Pancreas (tissue), 10 donors: ENCODE measurements around the gene DDX20. TPM values are rescaled to one million over a fixed set of nuclear protein-coding genes. Genes with fewer than 3 reads are reported as not detected.

ENCODE experiments used
- ATAC-seq, 4 donors: fragments of 200-7000 bp; cut with Tn5 transposase; one replicate each; pipeline versions ENCODE4 v1.8.0 to v1.9.1; 2020; ENCODE audit warnings: mild to moderate bottlenecking in 4 of 4, moderate library complexity in 4 of 4
- DNase-seq, 6 donors: peaks; one replicate each; pipeline ENCODE4 v3.0.0-alpha.2; 2020
- FAIRE-seq: peaks from 2 replicates; lab custom pipeline; 2012; peaks lifted over from hg19 to GRCh38; lab: Jason Lieb, UNC
- H3K27ac ChIP-seq, 4 donors: fragments of 200-600 bp; sonication (generic); 1 replicate in 3 of 4; 2 replicates in 1 of 4; pipeline versions ENCODE4 v1.5.0 to v1.8.0; 2020
- H3K27me3 ChIP-seq, 4 donors: fragments of 200-600 bp; one replicate each; pipeline ENCODE4 v1.8.0; 2021
- H3K36me3 ChIP-seq, 3 donors: fragments of 200-600 bp; sonication (generic) in 1 of 3; one replicate each; pipeline versions ENCODE4 v1.5.0 to v1.8.0; 2020 to 2021
- H3K4me1 ChIP-seq, 3 donors: fragments of 200-600 bp; one replicate each; pipeline ENCODE4 v1.8.0; 2021
- H3K4me3 ChIP-seq, 4 donors: fragments of 200-600 bp; sonication (generic) in 2 of 4; one replicate each; pipeline versions ENCODE4 v1.5.0 to v1.8.0; 2020 to 2021
- H3K9me3 ChIP-seq, 4 donors: fragments of 200-600 bp; one replicate each; pipeline ENCODE4 v1.8.0; 2021
- CTCF ChIP-seq, 4 donors: fragments of 200-600 bp; sonication (generic) in 3 of 4; IDR thresholded peaks; one replicate each; pipeline versions ENCODE4 v1.5.0 to v1.8.0; 2021; ENCODE audit warnings: antibody characterized with exemption in 4 of 4
- WGBS, 2 donors: extraction: QIAGEN DNeasy Blood & Tissue Kit; methylation state at CpG; one replicate each; pipeline ENCODE4 v1.1.7; 2013; 5-methylcytosine and 5-hydroxymethylcytosine counted together
- intact Hi-C, 3 donors: fragments of 100-400 bp; cut with DNase I; formaldehyde crosslinking; loops; one replicate each; pipeline versions ENCODE4 v1.11.1 to v1.14.2; 2022
- polyA plus RNA-seq, 2 donors: library from polyadenylated mRNA; stranded (reverse); fragments of 200-250 nt; gene quantifications; one replicate each; pipeline ENCODE4 v1.2.3, GENCODE V29; 2013
- total RNA-seq, 6 donors: library from RNA; stranded (reverse); fragmentation: NEBNext Ultra II Directional in 4 of 6; extraction: Animal tissue kit (Norgen Biotek cat#: 25700) in 4 of 6; gene quantifications; one replicate each; pipeline versions ENCODE4 v1.2.1 to v1.2.4, GENCODE V29; 2021 to 2023
- donor health status: healthy with polysubstance abuse.
- donor health status: DM: no; HTN: no; CAD: no; lungs with moderate emphysema.
- donor health status: DM: no; HTN: no; CAD: no.
- donor health status: control.
- donor health status: control.
- donor health status: Bipolar disorder and iron deficiency.
- donor health status: DM: yes; HTN: yes; CAD: no.
- donor health status: DM: no; HTN: no; CAD: no.
- donor health status: DM: no; HTN: no; CAD: no.
- donor health status: DM: yes; HTN: yes; CAD: no.

DDX20 gene
- total and polyA plus RNA-seq, 8 donors, result 2.4 to 6.8 (median 4.3) TPM

GRCh38 chr1:111754984-111755330 lies 744 bp upstream of the DDX20 start:
- peak overlapping the region; percentile 73 to 93 (median 86) for H3K27ac ChIP-seq
- intact Hi-C loops, result no loop called here
- ATAC-seq (peak; percentile 3 to 46 (median 22)), FAIRE-seq (no peak), DNase-seq (peak in 1 of 6 donors; percentile 36)
- WGBS, 2 donors, result 0 to 1% methylated on average over 12 of the region's 12 CpGs
- TF ChIP-seq CTCF (IDR thresholded peaks at IDR 0.05), result no peak
- H3K27me3 ChIP-seq, result no peaks in the 10 kb centered on the region
- H3K4me3 ChIP-seq, result peak overlapping the region; percentile 69 to 88 (median 84)
- H3K9me3 ChIP-seq, result no peaks in the 10 kb centered on the region
- H3K36me3 ChIP-seq, result peaks cover 0 to under 1% (median 0%) of the 10 kb centered on the region in 3 donors
- peaks cover 0 to 9% (median 0%) of the 10 kb centered on the region in 3 donors for H3K4me1 ChIP-seq

GRCh38 chr1:111756124-111756513 lies 418 bp downstream of the DDX20 start:
- intact Hi-C loops, result no loop called here
- peak; percentile 18 to 47 (median 38) for ATAC-seq
- FAIRE-seq, result no peak
- Histone ChIP-seq H3K4me1 (peaks cover 0 to 9% (median 0%) of the 10 kb centered on the region in 3 donors), H3K4me3 (peak overlapping the region; percentile 69 to 88 (median 84)), H3K27ac (peak overlapping the region; percentile 73 to 93 (median 86)), H3K9me3 (no peaks in the 10 kb centered on the region), H3K36me3 (peaks cover 0 to 7% (median 3%) of the 10 kb centered on the region in 3 donors), H3K27me3 (no peaks in the 10 kb centered on the region)
- DNase-seq, result no peak
- no peak for TF ChIP-seq CTCF (IDR thresholded peaks at IDR 0.05)
- WGBS, 2 donors, result 1% methylated on average over 35 of the region's 35 CpGs

GRCh38 chr1:111758373-111758772 lies 2.7 kb downstream of the DDX20 start:
- intact Hi-C loops, result no loop called here
- DNase-seq (no peak), ATAC-seq (no peak), FAIRE-seq (no peak)
- no peak overlapping the region for H3K27ac ChIP-seq
- peaks cover 0 to 9% (median 0%) of the 10 kb centered on the region in 3 donors for H3K4me1 ChIP-seq
- no peaks in the 10 kb centered on the region for H3K9me3 ChIP-seq
- H3K4me3 ChIP-seq, result no peak overlapping the region
- peaks cover 0 to 18% (median 10%) of the 10 kb centered on the region in 3 donors for H3K36me3 ChIP-seq
- 80 to 85% methylated on average over 2 of the region's 2 CpGs for WGBS, 2 donors
- TF ChIP-seq CTCF (IDR thresholded peaks at IDR 0.05), result no peak
- H3K27me3 ChIP-seq, result no peaks in the 10 kb centered on the region

- intact Hi-C loops, result loop anchor here in 2 of 3 donors (10.0 kb wide), 2 partner anchors 257 to 537 kb away; partner anchors contain the start of genes ADORA3 (in 1 of the 2), CHI3L2 (in 1 of the 2) and TMIGD3 (in 1 of the 2)
Observed at GRCh38 chr1:111761717-111762116, 6.0 kb downstream of the DDX20 start.

More at GRCh38 chr1:111761717-111762116, 6.0 kb downstream of the DDX20 start:
- DNase-seq (no peak), ATAC-seq (no peak), FAIRE-seq (peak; percentile 29)
- no peak overlapping the region for H3K4me3 ChIP-seq
- peaks cover 0 to 22% (median 15%) of the 10 kb centered on the region in 3 donors for H3K36me3 ChIP-seq
- H3K27me3 ChIP-seq, result no peaks in the 10 kb centered on the region
- 43 to 55% methylated on average over 2 of the region's 2 CpGs for WGBS, 2 donors
- peaks cover 0 to 7% (median 0%) of the 10 kb centered on the region in 3 donors for H3K4me1 ChIP-seq
- H3K9me3 ChIP-seq, result no peaks in the 10 kb centered on the region
- no peak for TF ChIP-seq CTCF (IDR thresholded peaks at IDR 0.05)
- no peak overlapping the region for H3K27ac ChIP-seq
